IPS DF 19.7 (cell line): ENCODE data around the gene CRYAB.
A peak's percentile ranks its signal among the peaks of the same experiment; 100 is the strongest.
"Not testable (repeated sequence)": the region's sequence is repeated elsewhere in the genome, so short reads cannot be mapped to it uniquely, and the experiment has no call there.

ENCODE experiments used
- DNase-seq: peaks from one replicate; pipeline ENCODE4 v3.0.0-alpha.2; 2013; ENCODE audit warnings: low read depth, low spot score

CRYAB gene

DNA sequence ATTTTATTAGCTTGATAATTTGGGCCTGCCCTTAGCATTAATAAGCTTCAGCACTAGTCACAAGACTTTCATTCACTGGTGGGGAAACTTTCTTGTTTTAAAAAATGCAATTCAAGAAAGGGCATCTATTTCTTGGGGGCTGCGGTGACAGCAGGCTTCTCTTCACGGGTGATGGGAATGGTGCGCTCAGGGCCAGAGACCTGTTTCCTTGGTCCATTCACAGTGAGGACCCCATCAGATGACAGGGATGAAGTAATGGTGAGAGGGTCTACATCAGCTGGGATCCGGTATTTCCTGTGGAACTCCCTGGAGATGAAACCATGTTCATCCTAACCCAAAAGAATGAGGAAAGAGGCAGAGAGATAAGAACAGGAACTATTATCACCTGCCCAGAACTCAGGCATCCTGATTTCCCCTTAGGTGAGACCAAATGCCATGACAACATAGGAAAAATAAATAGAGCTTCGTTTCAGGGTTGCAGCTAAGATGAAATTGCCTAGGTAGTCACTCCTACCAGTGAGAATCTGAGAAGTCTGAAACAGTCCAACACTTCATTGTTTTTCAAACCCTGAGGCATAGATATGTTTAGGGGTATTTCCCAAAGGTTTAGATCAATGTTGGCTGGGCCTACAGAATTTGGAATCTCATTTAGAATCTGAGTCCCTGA is 2.8 kb downstream of the CRYAB start:
- DNase-seq, result no peak

DNA sequence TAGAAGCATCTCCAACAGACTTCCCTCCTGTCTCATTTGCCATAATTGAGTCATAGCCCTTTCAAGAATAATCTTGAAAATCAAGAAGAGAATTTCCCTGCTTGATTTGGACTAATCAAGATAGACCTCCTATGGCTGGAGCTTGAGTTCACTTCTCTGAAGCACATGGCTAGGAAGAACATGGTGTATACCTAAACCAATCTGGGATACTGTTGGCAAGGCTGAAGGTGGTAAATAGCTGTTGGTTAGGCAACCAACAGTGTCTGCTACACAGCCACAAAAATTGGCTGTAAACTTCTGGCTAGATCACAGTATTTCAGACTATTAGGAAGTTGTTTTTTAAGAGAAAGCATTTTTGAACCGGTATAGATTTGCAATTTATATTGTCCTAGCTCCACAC is 4.9 kb downstream of the CRYAB start:
- DNase-seq, result no peak

DNA sequence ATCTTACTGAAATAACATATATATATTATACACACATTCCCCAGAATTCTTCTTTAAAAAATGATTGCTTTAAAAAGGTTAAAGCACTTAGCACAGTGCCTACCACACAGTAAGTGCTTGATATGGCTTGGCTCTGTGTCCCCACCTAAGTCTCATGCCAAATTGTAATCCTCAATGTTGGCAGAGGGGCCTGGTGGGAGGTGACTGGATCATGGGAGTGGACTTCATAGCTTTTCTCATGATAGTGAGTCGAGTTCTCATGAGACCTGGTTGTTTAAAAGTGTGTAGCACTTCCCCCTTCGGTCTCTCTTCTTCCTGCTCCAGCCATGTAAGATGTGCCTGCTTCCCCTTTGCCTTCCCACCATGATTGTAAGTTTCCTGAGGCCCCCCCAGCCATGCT is 6.2 kb downstream of the CRYAB start:
- no peak for DNase-seq

DNA sequence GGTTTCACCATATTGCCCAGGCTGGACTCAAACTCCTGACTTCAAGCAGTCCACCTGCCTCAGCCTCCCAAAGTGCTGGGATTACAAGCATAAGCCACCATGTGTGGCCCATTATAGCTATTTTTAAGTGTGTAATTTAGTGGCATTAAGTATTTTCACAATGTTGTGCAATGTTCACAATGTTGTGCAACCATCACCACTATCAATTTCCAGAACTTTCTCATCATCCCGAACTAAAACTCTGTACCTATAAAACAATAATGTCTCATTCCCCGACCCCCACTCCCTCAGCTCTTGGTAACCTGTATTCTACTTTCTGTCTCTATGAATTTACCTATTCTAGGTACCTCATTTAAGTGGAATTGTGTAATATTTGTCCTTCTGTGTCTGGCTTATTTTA is 24.7 kb downstream of the CRYAB start:
- no peak for DNase-seq

DNA sequence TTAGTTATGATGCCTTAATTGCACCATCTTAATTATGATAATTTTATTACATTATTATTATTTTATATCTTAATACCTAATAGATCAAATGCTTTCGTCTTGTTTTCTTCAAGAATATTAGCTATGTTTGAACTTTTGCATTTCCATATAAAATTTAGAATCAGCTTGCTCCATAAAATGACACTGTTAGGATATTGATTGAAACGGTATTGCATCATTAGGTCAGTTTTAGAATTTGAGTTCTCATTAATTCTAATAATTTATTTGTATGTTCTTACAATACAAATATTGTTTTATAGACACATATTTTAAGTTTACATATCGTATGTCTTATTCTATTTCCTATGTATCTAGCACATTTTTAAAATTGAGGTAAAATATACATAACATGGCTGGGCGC is 25.5 kb downstream of the CRYAB start:
- DNase-seq, result no peak

DNA sequence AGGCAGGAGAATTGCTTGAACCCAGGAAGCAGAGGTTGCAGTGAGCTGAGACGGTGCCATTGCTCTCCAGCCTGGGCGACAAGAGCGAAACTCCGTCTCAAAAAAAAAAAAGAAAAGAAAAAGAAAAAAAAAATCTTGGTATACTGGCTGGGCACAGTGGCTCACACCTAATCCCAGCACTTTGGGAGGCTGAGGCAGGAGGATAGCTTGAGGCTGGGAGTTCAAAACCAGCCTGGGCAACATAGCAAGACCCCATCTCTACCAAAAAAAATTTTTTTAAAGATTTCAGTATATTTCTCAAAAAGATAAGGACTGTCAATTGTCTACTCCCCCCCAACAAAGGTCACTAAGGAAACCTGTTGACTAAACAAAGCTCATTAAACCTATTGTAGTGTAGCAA is 26.5 kb downstream of the CRYAB start:
- DNase-seq, result not testable (repeated sequence)

DNA sequence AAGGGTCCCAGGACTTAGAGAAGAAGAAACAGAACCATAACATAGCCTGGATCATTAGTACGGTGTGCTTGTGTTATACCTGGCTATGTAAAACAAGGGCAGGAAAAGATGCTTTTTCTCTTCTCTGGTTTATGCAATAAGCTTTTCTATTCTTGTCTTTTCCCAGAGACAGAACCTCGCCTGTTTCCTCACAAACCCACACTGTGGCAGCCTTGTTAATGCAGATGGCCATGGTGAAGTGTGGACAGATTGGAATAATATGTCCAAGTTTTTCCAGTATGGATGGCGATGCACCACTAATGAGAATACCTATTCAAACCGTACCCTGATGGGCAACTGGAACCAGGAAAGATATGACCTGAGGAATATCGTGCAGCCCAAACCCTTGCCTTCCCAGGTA is 29.4 kb downstream of the CRYAB start:
- no peak for DNase-seq

DNA sequence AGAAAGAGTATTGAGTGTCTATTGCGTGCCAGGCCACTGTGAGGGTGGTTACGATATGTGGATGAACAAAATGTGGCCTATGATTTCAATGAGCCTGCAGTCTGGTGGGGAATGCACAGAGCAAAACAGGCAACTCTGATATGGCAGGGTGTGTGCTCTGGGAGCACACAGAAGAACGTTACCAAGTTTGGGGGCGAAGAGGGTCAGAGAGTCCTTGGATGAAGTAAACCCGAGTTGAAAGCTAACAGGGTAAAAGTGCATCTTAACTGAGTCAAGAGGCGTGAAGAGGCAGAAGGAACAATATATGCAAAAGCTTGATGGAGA is 32.0 kb downstream of the CRYAB start:
- DNase-seq, result no peak

DNA sequence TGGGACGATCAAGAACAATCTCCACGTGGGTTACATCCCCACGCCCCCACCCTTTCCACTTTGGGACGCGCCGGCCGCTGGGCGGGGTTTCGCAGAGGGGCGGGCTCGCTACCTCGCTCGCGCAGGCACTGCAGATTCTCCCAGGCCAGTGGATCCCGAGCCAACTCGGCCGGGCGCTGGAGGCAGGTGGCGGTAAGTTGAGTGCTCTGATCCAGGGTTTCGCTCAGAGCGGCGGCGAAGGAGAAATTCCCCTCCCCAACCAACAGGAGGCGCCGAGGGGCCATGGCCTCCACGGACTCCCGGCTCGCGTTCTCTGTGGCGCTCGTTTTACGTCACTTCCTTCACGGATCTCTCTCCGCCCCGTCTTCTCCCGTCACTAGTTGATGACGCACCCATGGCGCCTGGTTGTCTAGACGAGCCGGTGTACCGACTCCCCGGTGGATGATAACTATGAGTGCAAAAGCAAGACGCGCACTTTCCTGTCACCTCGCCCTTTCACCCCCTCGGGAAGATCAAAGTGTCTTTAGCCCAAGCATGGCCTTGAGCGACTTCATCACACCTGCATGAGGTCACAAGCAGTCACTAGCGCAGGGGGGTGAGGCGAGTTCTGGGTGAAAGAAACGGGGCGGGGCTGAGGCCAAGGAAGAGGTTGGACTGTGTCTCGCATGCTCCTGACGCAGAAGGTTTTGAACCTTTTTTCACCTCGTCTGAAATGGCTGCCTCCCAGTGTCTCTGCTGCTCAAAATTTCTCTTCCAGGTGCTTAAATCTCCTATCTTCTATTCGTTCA is 32.5 kb downstream of the CRYAB start, which contains the start of the genes CFAP68 and FDXACB1:
CFAP68 (plus strand) TSS at position 693 of the 788 bp plus-strand sequence; CDS start at position 713, 20 bp downstream.
FDXACB1 (minus strand) TSS at position 317 of the 788 bp plus-strand sequence; CDS start at position 284, 33 bp downstream.
- peak; percentile 92 for DNase-seq

DNA sequence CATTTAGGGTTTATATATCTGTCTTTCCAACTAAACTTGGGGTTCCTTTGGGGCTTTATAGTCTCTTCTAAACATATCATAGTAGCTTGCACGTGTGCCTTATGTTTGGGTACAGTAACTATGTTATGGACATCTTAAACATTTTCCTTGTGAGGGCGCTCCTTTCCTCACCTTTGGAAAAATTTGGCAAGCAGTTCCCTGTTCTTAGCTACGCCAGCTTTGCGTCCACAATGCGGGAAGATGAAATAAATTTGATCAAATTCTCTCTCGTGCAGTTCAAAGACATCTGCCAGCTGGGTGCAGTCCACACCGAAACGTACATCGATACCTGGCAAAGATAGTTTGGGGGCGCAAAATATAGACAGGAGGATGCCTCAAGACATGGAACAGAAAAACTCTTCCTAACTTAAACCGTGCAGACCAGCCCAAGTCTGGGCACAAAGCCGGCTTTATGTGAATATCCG is 33.2 kb downstream of the CRYAB start:
- DNase-seq, result no peak

DNA sequence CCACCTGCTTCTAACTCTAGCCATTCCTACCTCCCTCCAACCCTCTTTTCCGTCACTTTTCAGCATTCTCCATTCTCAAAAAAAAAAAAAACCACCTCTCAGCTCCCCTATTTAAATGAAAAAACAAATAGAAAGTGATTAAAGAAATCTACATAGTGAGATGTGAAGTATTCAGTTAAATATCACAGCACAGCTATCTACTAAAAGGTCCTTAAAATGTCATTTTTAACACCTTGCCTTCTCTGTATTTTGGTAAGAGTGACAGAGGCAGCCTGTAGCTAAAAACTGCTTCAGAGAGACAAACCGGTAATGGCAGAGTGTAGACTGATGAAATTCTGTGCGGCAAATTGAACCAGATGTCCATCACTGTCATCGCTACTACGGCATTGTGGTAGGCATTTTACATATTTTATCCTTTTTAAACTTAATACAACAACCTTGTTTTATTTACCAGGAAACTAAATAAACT is 39.8 kb downstream of the CRYAB start:
- DNase-seq, result no peak

DNA sequence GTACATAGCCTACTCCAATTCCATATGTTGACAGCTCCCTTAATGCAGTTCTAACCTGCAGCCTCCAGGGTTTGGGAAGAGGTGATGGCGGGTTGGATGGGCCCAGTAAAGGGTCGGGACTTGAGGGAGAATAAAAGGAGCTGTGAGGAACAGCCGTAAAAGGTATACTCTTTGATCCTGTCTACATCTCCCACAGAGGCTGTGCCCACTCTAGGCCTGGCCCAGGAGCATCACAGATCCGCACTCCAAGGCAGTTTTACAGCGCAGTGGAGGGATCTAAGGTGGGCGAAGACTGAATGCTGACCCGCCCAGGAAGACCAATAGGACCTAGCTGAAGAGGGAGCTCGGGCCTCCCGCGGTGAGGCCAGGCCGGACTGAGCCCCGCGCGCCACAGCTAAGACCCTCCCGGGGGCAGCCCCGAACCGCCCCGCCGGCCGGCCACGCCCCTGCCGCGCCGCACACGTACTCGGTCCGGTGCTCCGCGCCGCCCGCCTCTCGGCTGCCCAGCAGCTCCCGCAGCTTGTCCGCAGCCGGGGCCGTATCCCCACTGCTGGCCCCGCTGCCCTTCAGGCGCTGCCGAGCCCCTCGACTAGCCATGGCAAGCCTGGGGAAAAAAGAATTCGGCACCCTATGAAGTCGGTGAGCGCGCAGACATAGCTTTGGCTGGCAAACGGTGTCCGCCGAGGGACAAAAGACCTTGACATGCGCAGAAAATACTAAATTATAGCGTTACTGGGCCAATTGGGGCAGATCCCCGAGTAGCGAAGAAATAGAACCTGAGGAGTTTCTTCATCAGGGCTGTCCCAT is 40.5 kb downstream of the CRYAB start, which contains the start of gene ALG9:
ALG9 (minus strand) TSS at position 696 of the 807 bp plus-strand sequence; CDS start at position 597, 99 bp downstream.
- DNase-seq, result peak; percentile 57

DNA sequence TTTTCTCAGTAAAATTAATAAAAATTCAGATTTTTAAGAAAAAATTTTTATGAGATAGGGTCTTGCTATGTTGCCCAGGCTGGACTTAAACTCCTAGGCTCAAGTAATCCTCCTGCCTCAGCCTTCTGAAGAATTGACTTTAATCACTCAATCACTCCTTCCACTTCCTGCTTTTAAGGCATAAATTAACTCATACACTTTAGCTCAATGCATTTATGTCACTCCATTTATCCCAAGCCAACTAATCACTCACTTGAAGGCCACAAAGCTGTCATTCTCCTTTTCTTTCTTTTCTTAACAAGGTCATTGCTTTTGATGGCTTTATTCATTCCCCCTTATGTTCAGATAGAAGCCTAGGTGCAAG is 41.1 kb downstream of the CRYAB start:
- DNase-seq, result no peak

DNA sequence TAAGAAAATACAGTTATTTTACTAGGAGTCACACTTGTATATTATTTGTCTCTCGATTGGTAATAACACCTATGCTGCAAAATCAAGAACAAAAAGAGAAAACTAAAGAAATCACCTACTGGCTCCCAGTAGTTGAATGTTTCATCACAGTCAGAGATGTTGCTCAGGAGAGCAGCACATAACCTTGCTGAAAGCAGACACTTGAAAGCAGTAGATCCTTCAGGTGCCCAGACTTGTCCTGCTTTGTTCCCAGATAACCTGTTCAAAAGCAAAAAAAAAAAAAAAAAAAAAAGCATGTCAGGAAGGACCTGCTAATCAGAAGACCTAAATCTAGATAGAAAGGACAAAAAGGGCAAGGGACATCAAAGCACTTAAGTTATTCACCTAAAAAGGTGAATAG is 41.5 kb downstream of the CRYAB start:
- no peak for DNase-seq

DNA sequence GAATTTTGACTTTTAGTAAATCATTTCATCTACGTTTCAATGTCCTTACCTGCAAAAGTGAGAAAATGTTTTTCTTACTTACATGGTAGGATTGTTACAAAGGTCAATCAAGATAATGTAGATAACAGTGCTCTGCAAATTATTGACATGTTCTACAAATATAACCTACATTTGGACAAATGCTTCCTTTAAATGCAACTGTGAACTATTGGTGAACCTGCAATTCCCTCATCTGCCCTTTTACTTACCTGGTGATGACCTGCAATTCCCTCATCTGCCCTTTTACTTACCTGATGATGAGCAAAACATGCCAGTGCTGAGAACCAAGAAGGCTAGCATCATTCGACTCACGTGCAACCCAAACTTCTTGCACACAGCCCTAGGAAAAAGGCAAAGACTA is 51.3 kb downstream of the CRYAB start:
- DNase-seq, result no peak
